ENCODE data around the gene CTBS. TPM values are rescaled to one million over a fixed set of nuclear protein-coding genes. Genes with fewer than 3 reads are reported as not detected.

CTBS gene
- total and polyA plus RNA-seq, 2 of the 13 experiments (the other 11 are each of a cell fraction or from before 2014, with no cell fraction given): 4.7 to 12.4 TPM

DNA sequence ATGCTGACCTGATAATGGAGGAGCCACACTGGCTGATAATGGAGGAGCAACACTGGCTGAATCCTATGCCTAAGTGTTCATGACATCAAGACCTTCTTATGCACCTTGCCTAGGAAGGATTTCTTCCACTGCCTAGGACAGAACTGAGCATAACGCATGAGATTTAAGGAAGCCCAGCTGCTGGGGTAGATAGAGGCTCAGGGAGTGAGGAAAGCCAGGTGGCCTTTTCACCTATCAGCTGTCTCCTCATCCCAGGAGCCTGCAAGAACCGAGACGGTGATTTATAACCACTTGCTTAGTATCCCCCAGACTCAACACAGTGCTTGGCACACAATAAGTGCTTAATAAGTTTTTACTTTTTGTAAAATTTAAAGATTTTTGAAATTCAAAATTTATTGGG is 7.4 kb upstream of the CTBS start:
- no peak overlapping the region for H2AFZ ChIP-seq (ENCODE audit: low read length)
- ATAC-seq (no peak), DNase-seq (ENCODE audit: low spot score) (no peak), FAIRE-seq (no peak)
- ChIA-PET POLR2A (no interaction called here), CTCF (ENCODE audit: low intra/inter-chr PET ratio, low total read pairs) (no interaction called here)
- H3K4me2 ChIP-seq (ENCODE audit: low read depth, low read length): no peak overlapping the region
- no peak overlapping the region for H3K27ac ChIP-seq (ENCODE audit: extremely low read length, insufficient read depth, low read length)
- no peak overlapping the region for H3K4me3 ChIP-seq (replicated peaks in 1 of 3; ENCODE audit: insufficient read depth in 1 of 3, low read depth in 2 of 3, low read length in 3 of 3)
- no peaks in the 10 kb centered on the region for H3K36me3 ChIP-seq (replicated peaks in 1 of 2; ENCODE audit: control insufficient read depth in 1 of 2, insufficient read depth in 2 of 2, low read length in 2 of 2)
- H3K9me3 ChIP-seq (ENCODE audit: low read length): no peaks in the 10 kb centered on the region
- in situ Hi-C loops (cut with HindIII; ENCODE audit: extremely low pct_ligation_motif_present, low pct_unique_long_range_greater_than_20kb) (no loop called here), intact Hi-C loops (cut with micrococcal nuclease; ENCODE audit: unreplicated experiment) (no loop called here)
- no peaks in the 10 kb centered on the region for H3K79me2 ChIP-seq (ENCODE audit: insufficient read depth, low read length)
- H3K27me3 ChIP-seq (ENCODE audit: control insufficient read depth in 1 of 2, insufficient read depth in 2 of 2, low read length in 2 of 2): no peaks in the 10 kb centered on the region
- no peaks in the 10 kb centered on the region for H4K20me1 ChIP-seq (ENCODE audit: insufficient read depth, low read length)
- BruUV-seq (replicated peaks): no TSS peak
- TF ChIP-seq, protein P1, sequence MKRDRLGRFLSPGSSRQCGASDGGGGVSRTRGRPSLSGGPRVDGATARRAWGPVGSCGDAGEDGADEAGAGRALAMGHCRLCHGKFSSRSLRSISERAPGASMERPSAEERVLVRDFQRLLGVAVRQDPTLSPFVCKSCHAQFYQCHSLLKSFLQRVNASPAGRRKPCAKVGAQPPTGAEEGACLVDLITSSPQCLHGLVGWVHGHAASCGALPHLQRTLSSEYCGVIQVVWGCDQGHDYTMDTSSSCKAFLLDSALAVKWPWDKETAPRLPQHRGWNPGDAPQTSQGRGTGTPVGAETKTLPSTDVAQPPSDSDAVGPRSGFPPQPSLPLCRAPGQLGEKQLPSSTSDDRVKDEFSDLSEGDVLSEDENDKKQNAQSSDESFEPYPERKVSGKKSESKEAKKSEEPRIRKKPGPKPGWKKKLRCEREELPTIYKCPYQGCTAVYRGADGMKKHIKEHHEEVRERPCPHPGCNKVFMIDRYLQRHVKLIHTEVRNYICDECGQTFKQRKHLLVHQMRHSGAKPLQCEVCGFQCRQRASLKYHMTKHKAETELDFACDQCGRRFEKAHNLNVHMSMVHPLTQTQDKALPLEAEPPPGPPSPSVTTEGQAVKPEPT (CRISPR knock-in tag; IDR thresholded peaks at IDR 0.05; ENCODE audit: low read depth): no peak
- TF ChIP-seq SKI (IDR thresholded peaks at IDR 0.05; ENCODE audit: partially characterized antibody): no peak
- no peak for TF ChIP-seq ZNF501 (CRISPR knock-in tag; IDR thresholded peaks at IDR 0.05)
- no peak for TF ChIP-seq KMT2A (CRISPR knock-in tag; IDR thresholded peaks at IDR 0.05)
- TF ChIP-seq YEATS4 (CRISPR knock-in tag; IDR thresholded peaks at IDR 0.05; ENCODE audit: borderline replicate concordance): no peak
- TF ChIP-seq, protein P2, sequence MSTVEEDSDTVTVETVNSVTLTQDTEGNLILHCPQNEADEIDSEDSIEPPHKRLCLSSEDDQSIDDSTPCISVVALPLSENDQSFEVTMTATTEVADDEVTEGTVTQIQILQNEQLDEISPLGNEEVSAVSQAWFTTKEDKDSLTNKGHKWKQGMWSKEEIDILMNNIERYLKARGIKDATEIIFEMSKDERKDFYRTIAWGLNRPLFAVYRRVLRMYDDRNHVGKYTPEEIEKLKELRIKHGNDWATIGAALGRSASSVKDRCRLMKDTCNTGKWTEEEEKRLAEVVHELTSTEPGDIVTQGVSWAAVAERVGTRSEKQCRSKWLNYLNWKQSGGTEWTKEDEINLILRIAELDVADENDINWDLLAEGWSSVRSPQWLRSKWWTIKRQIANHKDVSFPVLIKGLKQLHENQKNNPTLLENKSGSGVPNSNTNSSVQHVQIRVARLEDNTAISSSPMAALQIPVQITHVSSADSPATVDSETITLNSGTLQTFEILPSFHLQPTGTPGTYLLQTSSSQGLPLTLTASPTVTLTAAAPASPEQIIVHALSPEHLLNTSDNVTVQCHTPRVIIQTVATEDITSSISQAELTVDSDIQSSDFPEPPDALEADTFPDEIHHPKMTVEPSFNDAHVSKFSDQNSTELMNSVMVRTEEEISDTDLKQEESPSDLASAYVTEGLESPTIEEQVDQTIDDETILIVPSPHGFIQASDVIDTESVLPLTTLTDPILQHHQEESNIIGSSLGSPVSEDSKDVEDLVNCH (CRISPR knock-in tag; IDR thresholded peaks at IDR 0.05): no peak
- TF ChIP-seq MAFK (conservative IDR thresholded peaks at IDR 0.05 in 1 of 2, IDR thresholded peaks at IDR 0.05 in 1 of 2; ENCODE audit: low read length in 2 of 2): no peak
- no peak for TF ChIP-seq TP53 (CRISPR knock-in tag; conservative IDR thresholded peaks at IDR 0.05)
- no peak for TF ChIP-seq ZNF510 (CRISPR knock-in tag; IDR thresholded peaks at IDR 0.05; ENCODE audit: low read depth)
- TF ChIP-seq RXRB (CRISPR knock-in tag; IDR thresholded peaks at IDR 0.05; ENCODE audit: borderline replicate concordance): no peak
- peaks cover 15% of the 10 kb centered on the region for H3K4me1 ChIP-seq (ENCODE audit: insufficient read depth, low read length)
- 42% methylated on average over 3 of the region's 3 CpGs for WGBS (ENCODE audit: low lambda C conversion rate)
- H3K9ac ChIP-seq (ENCODE audit: insufficient read depth, low read depth, low read length): no peak overlapping the region

Data from HepG2 (cell line).